BLaER1 treated with 17β-estradiol and CSF1 and Interleukin-3, amounts not matched to agents 10 nM and 100 nM (cell line): ENCODE results near the gene PSEN1.

ENCODE experiments used
- H3K27ac ChIP-seq, 11 experiments: shearing (Covaris generic); formaldehyde crosslinking; 2 replicates each; pipeline ENCODE4 v1.8.1; 2022
- H3K27me3 ChIP-seq, 11 experiments: shearing (Covaris generic); formaldehyde crosslinking; 2 replicates each; pipeline ENCODE4 v1.8.1; 2022
- H3K36me3 ChIP-seq, 11 experiments: shearing (Covaris generic); formaldehyde crosslinking; 2 replicates each; pipeline ENCODE4 v1.8.1; 2022
- H3K4me1 ChIP-seq, 10 experiments: shearing (Covaris generic); formaldehyde crosslinking; 2 replicates each; pipeline ENCODE4 v1.8.1; 2022
- H3K4me2 ChIP-seq, 11 experiments: shearing (Covaris generic); formaldehyde crosslinking; 2 replicates each; pipeline ENCODE4 v1.8.1; 2022
- H3K4me3 ChIP-seq, 10 experiments: shearing (Covaris generic); formaldehyde crosslinking; 2 replicates each; pipeline ENCODE4 v1.8.1; 2022
- H3K9ac ChIP-seq, 11 experiments: shearing (Covaris generic); formaldehyde crosslinking; 2 replicates each; pipeline ENCODE4 v1.8.1; 2022
- H3K9me3 ChIP-seq, 11 experiments: shearing (Covaris generic); formaldehyde crosslinking; replicated peaks in 1 of 11; 2 replicates each; pipeline ENCODE4 v1.8.1; 2022
- H4K20me1 ChIP-seq, 11 experiments: shearing (Covaris generic); formaldehyde crosslinking; 2 replicates each; pipeline ENCODE4 v1.8.1; 2022
- Cebpa-rat ChIP-seq, 11 experiments: shearing (Covaris generic); IDR thresholded peaks; 2 replicates each; pipeline ENCODE4 v1.8.1; 2022

Gene PSEN1

GRCh38 chr14:73136387-73137225, at the start of gene PSEN1:
TSS of gene PSEN1 (plus strand) at chr14:73136507. CDS start at chr14:73148020, 11,513 bp downstream.
- peak within 1 kb of the TSS; percentile 70 to 93 (median 88) for H3K4me3 ChIP-seq
- peak in 1 of 11 experiments; percentile 37; a peak in 1 of 22 replicates for TF ChIP-seq Cebpa-rat (IDR thresholded peaks at IDR 0.05)
- peak within 1 kb of the TSS; percentile 89 to 99 (median 93) for H3K27ac ChIP-seq
- peaks cover 12 to 38% (median 18%) of the 10 kb centered on the region in 10 experiments for H3K4me1 ChIP-seq
- H3K9ac ChIP-seq, result peak within 1 kb of the TSS; percentile 90 to 99 (median 92)
- peaks cover 18 to 44% (median 33%) of the 10 kb centered on the region in 11 experiments; a peak in 18 of 22 replicates for H4K20me1 ChIP-seq
- H3K9me3 ChIP-seq, result peaks cover 7 to 27% (median 20%) of the 10 kb centered on the region in 11 experiments; a peak in 18 of 22 replicates
- H3K27me3 ChIP-seq, result no peaks in the 10 kb centered on the region
- peaks cover 0 to 8% (median 0%) of the 10 kb centered on the region in 11 experiments; a peak in 4 of 22 replicates for H3K36me3 ChIP-seq
- peak within 1 kb of the TSS; percentile 87 to 100 (median 96) for H3K4me2 ChIP-seq

- Histone ChIP-seq H3K27me3 (no peaks in the 10 kb centered on the region), H3K9ac (peak overlapping the region in 1 of 11 experiments; percentile 7; a peak in 1 of 22 replicates), H4K20me1 (peaks cover 68 to 100% (median 93%) of the 10 kb centered on the region in 11 experiments; a peak in 21 of 22 replicates), H3K9me3 (no peaks in the 10 kb centered on the region), H3K36me3 (peaks cover 90 to 100% (median 97%) of the 10 kb centered on the region in 11 experiments), H3K4me3 (no peak overlapping the region), H3K27ac (0 out of 22 replicates have a peak overlapping the region, but pooled peaks of 1 of the 11 experiments have one; percentile 16), H3K4me1 (peaks cover 0 to 29% (median 0%) of the 10 kb centered on the region in 10 experiments; a peak in 5 of 20 replicates), H3K4me2 (peak overlapping the region in 2 of 11 experiments; percentile 28 to 67; a peak in 2 of 22 replicates)
- TF ChIP-seq Cebpa-rat (IDR thresholded peaks at IDR 0.05), result no peak
Measured at GRCh38 chr14:73091044-73091443, 45.3 kb upstream of the PSEN1 start.

- Histone ChIP-seq H3K9me3 (no peaks in the 10 kb centered on the region), H4K20me1 (peaks cover 48 to 92% (median 75%) of the 10 kb centered on the region in 11 experiments), H3K9ac (no peak overlapping the region), H3K36me3 (peaks cover 92 to 100% (median 97%) of the 10 kb centered on the region in 11 experiments), H3K27me3 (no peaks in the 10 kb centered on the region), H3K4me1 (peaks cover 0 to 4% (median 0%) of the 10 kb centered on the region in 10 experiments; a peak in 2 of 20 replicates), H3K4me3 (no peak overlapping the region), H3K4me2 (no peak overlapping the region), H3K27ac (no peak overlapping the region)
- TF ChIP-seq Cebpa-rat (IDR thresholded peaks at IDR 0.05), result no peak
Measured at GRCh38 chr14:73097421-73097820, 38.9 kb upstream of the PSEN1 start.

DNA sequence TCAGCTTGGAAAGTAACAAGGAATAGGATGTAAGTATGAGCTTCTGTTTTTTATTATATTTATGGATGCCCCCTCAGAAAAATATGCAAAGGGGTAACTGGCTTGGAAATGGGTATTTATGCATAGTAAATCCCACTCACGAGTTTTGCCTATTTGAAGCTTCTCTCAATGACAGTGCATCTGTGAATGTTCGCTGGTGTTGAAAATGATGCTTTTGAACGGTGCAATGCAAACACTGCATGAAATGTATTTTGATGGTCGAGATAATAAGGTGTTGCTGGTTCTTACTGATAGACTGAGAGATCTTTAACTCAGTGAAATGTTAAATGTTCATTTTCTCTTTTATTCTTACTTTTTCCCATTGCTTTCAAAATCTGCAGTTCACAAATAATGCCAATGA, 36.0 kb upstream of the PSEN1 start:
- H4K20me1 ChIP-seq, result peaks cover 21 to 76% (median 56%) of the 10 kb centered on the region in 11 experiments; a peak in 21 of 22 replicates
- no peak overlapping the region for H3K9ac ChIP-seq
- peaks cover 94 to 100% (median 99%) of the 10 kb centered on the region in 11 experiments for H3K36me3 ChIP-seq
- H3K27ac ChIP-seq, result no peak overlapping the region
- H3K9me3 ChIP-seq, result no peaks in the 10 kb centered on the region
- H3K4me1 ChIP-seq, result no peaks in the 10 kb centered on the region
- no peak overlapping the region for H3K4me2 ChIP-seq
- H3K4me3 ChIP-seq, result no peak overlapping the region
- TF ChIP-seq Cebpa-rat (IDR thresholded peaks at IDR 0.05), result no peak
- no peaks in the 10 kb centered on the region for H3K27me3 ChIP-seq

DNA sequence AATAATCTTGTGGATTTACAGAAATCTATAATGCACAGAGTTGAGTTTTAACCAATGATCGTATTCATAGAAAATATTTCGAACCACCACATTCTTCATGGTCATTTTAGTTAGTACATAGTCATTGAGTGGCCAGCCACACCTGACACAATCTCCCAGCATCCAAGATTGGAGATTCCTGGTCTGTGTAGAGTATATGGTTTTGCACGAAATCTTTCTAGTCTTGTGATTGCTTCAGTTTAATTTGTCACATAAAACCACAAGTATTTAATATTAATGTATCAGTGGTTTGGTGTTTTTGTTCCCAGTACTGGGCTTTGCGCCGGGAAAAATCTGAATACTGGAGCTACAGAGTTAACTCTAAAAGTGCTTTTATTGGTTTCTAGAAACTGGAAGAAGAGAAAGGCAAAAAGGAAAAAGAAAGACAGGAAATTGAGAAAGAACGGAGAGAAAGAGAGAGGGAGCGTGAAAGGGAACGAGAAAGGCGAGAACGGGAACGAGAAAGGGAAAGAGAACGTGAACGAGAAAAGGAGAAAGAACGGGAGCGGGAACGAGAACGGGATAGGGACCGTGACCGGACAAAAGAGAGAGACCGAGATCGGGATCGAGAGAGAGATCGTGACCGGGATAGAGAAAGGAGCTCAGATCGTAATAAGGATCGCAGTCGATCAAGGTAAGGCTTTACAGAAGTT, 33.4 kb upstream of the PSEN1 start:
- H3K4me3 ChIP-seq, result no peak overlapping the region
- no peak overlapping the region for H3K4me2 ChIP-seq
- H4K20me1 ChIP-seq, result peaks cover 5 to 58% (median 35%) of the 10 kb centered on the region in 11 experiments; a peak in 20 of 22 replicates
- peaks cover 92 to 100% (median 98%) of the 10 kb centered on the region in 11 experiments for H3K36me3 ChIP-seq
- H3K27me3 ChIP-seq, result no peaks in the 10 kb centered on the region
- no peak overlapping the region for H3K27ac ChIP-seq
- no peak for TF ChIP-seq Cebpa-rat (IDR thresholded peaks at IDR 0.05)
- no peaks in the 10 kb centered on the region for H3K4me1 ChIP-seq
- H3K9me3 ChIP-seq, result no peaks in the 10 kb centered on the region
- no peak overlapping the region for H3K9ac ChIP-seq

GRCh38 chr14:73105050-73105449, 31.3 kb upstream of the PSEN1 start:
- Histone ChIP-seq H3K4me2 (no peak overlapping the region), H3K4me1 (no peaks in the 10 kb centered on the region), H3K27ac (peak overlapping the region in 1 of 11 experiments; percentile 55; a peak in 1 of 22 replicates), H3K9ac (no peak overlapping the region), H3K9me3 (no peaks in the 10 kb centered on the region), H3K36me3 (peaks cover 92 to 100% (median 98%) of the 10 kb centered on the region in 11 experiments), H4K20me1 (peaks cover 4 to 56% (median 20%) of the 10 kb centered on the region in 11 experiments; a peak in 16 of 22 replicates), H3K27me3 (no peaks in the 10 kb centered on the region), H3K4me3 (no peak overlapping the region)
- TF ChIP-seq Cebpa-rat (IDR thresholded peaks at IDR 0.05), result no peak

DNA sequence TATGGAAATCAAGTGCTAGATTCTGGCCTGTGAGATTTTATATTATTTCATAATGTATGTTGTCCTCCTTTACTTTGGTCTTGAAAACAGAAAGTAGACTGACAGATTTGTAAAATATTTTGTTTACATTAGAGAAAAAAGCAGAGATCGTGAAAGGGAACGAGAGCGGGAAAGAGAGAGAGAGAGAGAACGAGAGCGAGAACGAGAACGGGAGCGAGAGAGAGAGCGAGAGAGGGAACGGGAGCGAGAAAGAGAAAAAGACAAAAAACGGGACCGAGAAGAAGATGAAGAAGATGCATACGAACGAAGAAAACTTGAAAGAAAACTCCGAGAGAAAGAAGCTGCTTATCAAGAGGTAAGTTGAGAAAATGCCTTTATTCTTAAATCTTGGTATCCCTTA, 30.6 kb upstream of the PSEN1 start:
- Histone ChIP-seq H3K36me3 (peaks cover 92 to 100% (median 98%) of the 10 kb centered on the region in 11 experiments), H3K27ac (no peak overlapping the region), H4K20me1 (peaks cover 0 to 54% (median 25%) of the 10 kb centered on the region in 11 experiments; a peak in 14 of 22 replicates), H3K4me1 (no peaks in the 10 kb centered on the region), H3K27me3 (no peaks in the 10 kb centered on the region), H3K9ac (no peak overlapping the region), H3K4me2 (no peak overlapping the region), H3K4me3 (no peak overlapping the region), H3K9me3 (no peaks in the 10 kb centered on the region)
- TF ChIP-seq Cebpa-rat (IDR thresholded peaks at IDR 0.05), result no peak

GRCh38 chr14:73116079-73116665, 20.1 kb upstream of the PSEN1 start:
- TF ChIP-seq Cebpa-rat (IDR thresholded peaks at IDR 0.05), result no peak
- peaks cover 97 to 100% (median 100%) of the 10 kb centered on the region in 11 experiments for H3K36me3 ChIP-seq
- H3K9ac ChIP-seq, result no peak overlapping the region
- no peaks in the 10 kb centered on the region for H3K9me3 ChIP-seq
- H3K4me2 ChIP-seq, result no peak overlapping the region
- H3K4me3 ChIP-seq, result no peak overlapping the region
- H4K20me1 ChIP-seq, result peaks cover 28 to 83% (median 68%) of the 10 kb centered on the region in 11 experiments; a peak in 20 of 22 replicates
- no peak overlapping the region for H3K27ac ChIP-seq
- no peaks in the 10 kb centered on the region for H3K27me3 ChIP-seq
- H3K4me1 ChIP-seq, result no peaks in the 10 kb centered on the region
